H1 (cell line): ENCODE measurements around the gene CSNK1G3. TPM values are rescaled to one million over a fixed set of nuclear protein-coding genes. Genes with fewer than 3 reads are reported as not detected.

Experiments used
- CTCF ChIA-PET: fragments of 300-600 bp; sonication (Branson Sonifier 250); formaldehyde crosslinking; loops from one replicate; lab custom pipeline; 2021; ENCODE audit not compliant: partially characterized antibody; lab: Charles Lee
- POLR2A ChIA-PET: fragments of 300-600 bp; sonication (Branson Sonifier 250); formaldehyde crosslinking; loops from one replicate; lab custom pipeline; 2021; ENCODE audit warnings: inconsistent platforms; ENCODE audit not compliant: partially characterized antibody; lab: Charles Lee
- DNase-seq, 2 experiments: peaks; one replicate each; pipeline versions ENCODE4 v3.0.0 to v3.0.0-alpha.2; 2010 to 2022; ENCODE audit warnings: low spot score in 2 of 2, low read depth in 1 of 2, mixed read lengths in 1 of 2
- FAIRE-seq: peaks from 2 replicates; lab custom pipeline; 2011; peaks lifted over from hg19 to GRCh38; lab: Jason Lieb, UNC
- H2AFZ ChIP-seq: 2 replicates; pipeline ENCODE4 v1.8.1; 2012; ENCODE audit warnings: low read length, inconsistent platforms
- H2AK5ac ChIP-seq: 2 replicates; pipeline ENCODE4 v1.6.1; 2013; ENCODE audit warnings: low read depth, low read length
- H2BK120ac ChIP-seq: replicated peaks from 2 replicates; pipeline ENCODE3; 2013; ENCODE audit warnings: low read depth, low read length, inconsistent platforms
- H2BK12ac ChIP-seq: 2 replicates; pipeline ENCODE4 v1.6.1; 2013; ENCODE audit warnings: low read depth, low read length
- H2BK15ac ChIP-seq: 2 replicates; pipeline ENCODE4 v1.6.1; 2013; ENCODE audit warnings: low read length
- H2BK20ac ChIP-seq: 2 replicates; pipeline ENCODE4 v1.6.1; 2013; ENCODE audit warnings: low read length
- H2BK5ac ChIP-seq: 2 replicates; pipeline ENCODE4 v1.6.1; 2013; ENCODE audit warnings: low read depth, low read length
- H3K14ac ChIP-seq: 2 replicates; pipeline ENCODE4 v1.6.1; 2013; ENCODE audit warnings: inconsistent platforms; ENCODE audit not compliant: insufficient read length
- H3K18ac ChIP-seq: 2 replicates; pipeline ENCODE4 v1.6.1; 2013; ENCODE audit warnings: low read length; ENCODE audit errors: extremely low read depth
- H3K23ac ChIP-seq: 2 replicates; pipeline ENCODE4 v1.6.1; 2013; ENCODE audit warnings: inconsistent platforms; ENCODE audit not compliant: insufficient read length
- H3K23me2 ChIP-seq: 2 replicates; pipeline ENCODE4 v1.6.1; 2013; ENCODE audit warnings: low read depth, low read length
- H3K27ac ChIP-seq: 2 replicates; pipeline ENCODE4 v1.6.1; 2011; ENCODE audit warnings: low read depth, low read length, inconsistent platforms
- H3K27me3 ChIP-seq, 4 experiments: replicated peaks in 1 of 4; 1 replicate in 1 of 4; 2 replicates in 3 of 4; pipeline versions ENCODE4 v1.6.1 to v1.8.1; 2011 to 2013; ENCODE audit warnings: low read length in 3 of 4, mild to moderate bottlenecking in 3 of 4, inconsistent platforms in 2 of 4, mixed read lengths in 2 of 4, moderate library complexity in 1 of 4; ENCODE audit not compliant: control insufficient read depth in 3 of 4, insufficient read depth in 3 of 4; ENCODE audit errors: extremely low read depth in 1 of 4
- H3K36me3 ChIP-seq, 4 experiments: 2 replicates each; pipeline versions ENCODE4 v1.6.1 to v1.8.1; 2011 to 2013; ENCODE audit warnings: mild to moderate bottlenecking in 4 of 4, low read length in 3 of 4, moderate library complexity in 2 of 4, control low read depth in 1 of 4, inconsistent platforms in 1 of 4; ENCODE audit not compliant: insufficient read depth in 4 of 4, control insufficient read depth in 2 of 4
- H3K4ac ChIP-seq: replicated peaks from 2 replicates; pipeline ENCODE3; 2013; ENCODE audit warnings: low read length, low read depth, mixed read lengths, inconsistent platforms; ENCODE audit not compliant: insufficient read length
- H3K4me1 ChIP-seq, 4 experiments: replicated peaks in 1 of 4; 1 replicate in 1 of 4; 2 replicates in 3 of 4; pipeline versions ENCODE4 v1.6.1 to v1.8.1; 2011 to 2013; ENCODE audit warnings: low read length in 3 of 4, inconsistent platforms in 2 of 4, mixed read lengths in 1 of 4; ENCODE audit not compliant: insufficient read depth in 4 of 4, control insufficient read depth in 3 of 4
- H3K4me2 ChIP-seq, 2 experiments: 2 replicates each; pipeline versions ENCODE4 v1.6.1 to v1.8.1; 2011 to 2013; ENCODE audit warnings: low read depth in 2 of 2, low read length in 2 of 2, control low read depth in 1 of 2, inconsistent platforms in 1 of 2, mild to moderate bottlenecking in 1 of 2; ENCODE audit not compliant: insufficient read depth in 1 of 2
- H3K4me3 ChIP-seq, 4 experiments: fragments of 200-600, 300-600 bp in 1 of 4; sonication (generic), shearing (Covaris generic), sonication (Bioruptor Twin) in 1 of 4; 2 replicates each; pipeline versions ENCODE4 v1.5.1 to v1.8.1; 2011 to 2016; ENCODE audit warnings: low read length in 4 of 4, low read depth in 3 of 4, control low read depth in 2 of 4, inconsistent platforms in 2 of 4, mild to moderate bottlenecking in 2 of 4, mixed read lengths in 1 of 4, moderate library complexity in 1 of 4; ENCODE audit not compliant: insufficient read depth in 2 of 4; ENCODE audit errors: extremely low read depth in 1 of 4
- H3K56ac ChIP-seq: replicated peaks from 2 replicates; pipeline ENCODE3; 2013; ENCODE audit warnings: low read depth, mild to moderate bottlenecking, mixed read lengths, low read length, inconsistent platforms; ENCODE audit not compliant: insufficient read length
- H3K79me1 ChIP-seq: 2 replicates; pipeline ENCODE4 v1.6.1; 2013; ENCODE audit warnings: low read depth, low read length, control low read depth
- H3K79me2 ChIP-seq, 2 experiments: 2 replicates each; pipeline versions ENCODE4 v1.6.1 to v1.8.1; 2012 to 2013; ENCODE audit warnings: low read length in 2 of 2, mild to moderate bottlenecking in 2 of 2, inconsistent platforms in 1 of 2; ENCODE audit not compliant: insufficient read depth in 2 of 2, control insufficient read depth in 1 of 2
- H3K9ac ChIP-seq, 4 experiments: replicated peaks in 1 of 4; 1 replicate in 1 of 4; 2 replicates in 3 of 4; pipeline versions ENCODE4 v1.6.1 to v1.8.1; 2011 to 2013; ENCODE audit warnings: low read depth in 3 of 4, low read length in 3 of 4, control low read depth in 2 of 4, mild to moderate bottlenecking in 2 of 4, moderate library complexity in 2 of 4, inconsistent platforms in 1 of 4; ENCODE audit errors: extremely low read depth in 1 of 4
- H3K9me3 ChIP-seq, 2 experiments: 2 replicates each; pipeline versions ENCODE4 v1.6.1 to v1.8.1; 2012 to 2013; ENCODE audit warnings: mild to moderate bottlenecking in 2 of 2, moderate library complexity in 2 of 2, control low read depth in 1 of 2, inconsistent platforms in 1 of 2, low read depth in 1 of 2, low read length in 1 of 2, mixed read lengths in 1 of 2; ENCODE audit not compliant: insufficient read depth in 2 of 2
- H4K20me1 ChIP-seq, 2 experiments: replicated peaks in 1 of 2; 2 replicates each; pipeline versions ENCODE3 to v1.8.1; 2011 to 2013; ENCODE audit warnings: inconsistent platforms in 2 of 2, low read length in 2 of 2, mild to moderate bottlenecking in 1 of 2; ENCODE audit not compliant: insufficient read depth in 2 of 2, control insufficient read depth in 1 of 2
- H4K5ac ChIP-seq: 2 replicates; pipeline ENCODE4 v1.6.1; 2013; ENCODE audit warnings: low read length, low read depth, mixed read lengths, inconsistent platforms; ENCODE audit not compliant: insufficient read length
- H4K8ac ChIP-seq: 2 replicates; pipeline ENCODE4 v1.8.0; 2013; ENCODE audit warnings: mild to moderate bottlenecking, moderate library complexity, low read length, inconsistent platforms; ENCODE audit not compliant: insufficient read depth; ENCODE audit errors: extremely low read depth
- H4K91ac ChIP-seq: replicated peaks from 2 replicates; pipeline ENCODE3; 2013; ENCODE audit warnings: low read length, mixed read lengths, inconsistent platforms; ENCODE audit not compliant: insufficient read length
- CHD2 ChIP-seq: IDR thresholded peaks from 2 replicates; pipeline ENCODE4 v1.6.1; 2012; ENCODE audit warnings: low read length, improper control_type of control experiment
- EGR1 ChIP-seq: IDR thresholded peaks from 2 replicates; pipeline ENCODE4 v1.6.1; 2011; ENCODE audit warnings: low read depth, low read length, borderline replicate concordance
- MAFK ChIP-seq: IDR thresholded peaks from 2 replicates; pipeline ENCODE4 v1.6.1; 2012; ENCODE audit warnings: low read depth, mild to moderate bottlenecking, improper control_type of control experiment, low read length
- NANOG ChIP-seq: IDR thresholded peaks from 2 replicates; pipeline ENCODE4 v1.6.1; 2011; ENCODE audit warnings: low read length, low read depth, mild to moderate bottlenecking, inconsistent platforms; ENCODE audit not compliant: insufficient read depth, poor library complexity, severe bottlenecking
- POLR2A ChIP-seq, 2 experiments: IDR thresholded peaks; 1 replicate in 1 of 2; 2 replicates in 1 of 2; pipeline ENCODE4 v1.6.1; 2011; ENCODE audit warnings: low read depth in 2 of 2, low read length in 2 of 2, mild to moderate bottlenecking in 2 of 2; ENCODE audit errors: control extremely low read depth in 1 of 2
- RFX5 ChIP-seq: IDR thresholded peaks from 2 replicates; pipeline ENCODE4 v1.6.1; 2011; ENCODE audit warnings: low read depth, low read length, improper control_type of control experiment, borderline replicate concordance
- RXRA ChIP-seq: IDR thresholded peaks from 2 replicates; pipeline ENCODE4 v1.6.1; 2011; ENCODE audit warnings: low read depth, mild to moderate bottlenecking, low read length, moderate library complexity; ENCODE audit not compliant: insufficient read depth
- SUZ12 ChIP-seq: fragments of 200-600 bp; sonication (generic); IDR thresholded peaks from 2 replicates; pipeline ENCODE4 v1.6.1; 2012; ENCODE audit warnings: mild to moderate bottlenecking, inconsistent platforms, low read length, moderate library complexity, mixed read lengths
- TCF12 ChIP-seq: IDR thresholded peaks from 2 replicates; pipeline ENCODE4 v1.6.1; 2011; ENCODE audit warnings: low read depth, mild to moderate bottlenecking, low read length
- WGBS, 2 experiments: shearing (Covaris generic) in 1 of 2; methylation state at CpG; one replicate each; pipeline versions ENCODE4 v1.1.6 to v1.1.7; 2013 to 2015; ENCODE audit warnings: low lambda C conversion rate in 2 of 2, mixed read lengths in 2 of 2, inconsistent platforms in 1 of 2, low coverage in 1 of 2, missing lambda C conversion rate in 1 of 2; ENCODE audit not compliant: insufficient replicate concordance in 2 of 2, insufficient coverage in 1 of 2, insufficient read length in 1 of 2; ENCODE audit errors: extremely low coverage in 1 of 2, missing lambda C conversion rate in 1 of 2; 5-methylcytosine and 5-hydroxymethylcytosine counted together
- polyA plus RNA-seq, 7 experiments: library from polyadenylated mRNA; depleted of rRNA in 3 of 7; stranded (reverse) in 5 of 7; unstranded in 2 of 7; fragments of >200 nt in 5 of 7; fragments of 200-250 nt in 2 of 7; gene quantifications; 1 replicate in 5 of 7; 2 replicates in 1 of 7; 4 replicates in 1 of 7; pipeline versions ENCODE4 v1.2.1 to v1.2.3, GENCODE V29; 2011 to 2013; ENCODE audit warnings: missing spikeins in 2 of 7, mixed read lengths in 2 of 7
- total RNA-seq: library from RNA; stranded (reverse); fragmentation: NEBNext Ultra II Directional; extraction: Animal tissue kit (Norgen Biotek cat#: 25700); gene quantifications from 2 replicates; pipeline ENCODE4 v1.2.1, GENCODE V29; 2021
- TF ChIP-seq, protein P1 (sequence below): IDR thresholded peaks from 2 replicates; pipeline ENCODE4 v1.6.1; 2012; ENCODE audit warnings: inconsistent platforms

CSNK1G3 gene
- total and polyA plus RNA-seq, 2 of the 8 experiments (the other 6 are each of a cell fraction or from before 2014, with no cell fraction given): 10.6 to 58.9 TPM

DNA sequence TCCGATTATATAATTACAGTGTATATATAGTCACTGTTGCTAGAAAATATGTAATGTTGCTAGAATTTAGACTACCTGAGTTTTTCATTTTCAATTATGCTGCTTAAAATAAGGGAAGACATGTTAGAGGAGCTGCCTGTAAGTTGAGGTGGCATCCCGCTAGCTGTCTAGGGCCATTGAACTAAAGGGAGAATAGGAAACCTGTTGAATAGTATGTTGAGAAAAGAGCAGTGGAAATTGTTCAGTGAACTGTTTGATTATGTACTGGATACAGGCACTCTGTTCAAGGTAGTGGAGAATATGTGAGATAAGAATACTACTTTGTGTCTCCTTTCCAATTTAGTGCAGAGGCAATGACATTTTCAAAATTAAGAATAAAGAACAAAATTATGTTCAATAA lies 89.6 kb downstream of the CSNK1G3 start:
- Histone ChIP-seq H2BK20ac (no peak overlapping the region), H4K20me1 (no peaks in the 10 kb centered on the region), H3K23ac (no peak overlapping the region), H3K27ac (no peak overlapping the region), H3K27me3 (no peaks in the 10 kb centered on the region), H3K79me1 (no peaks in the 10 kb centered on the region), H3K79me2 (no peaks in the 10 kb centered on the region), H3K9ac (no peak overlapping the region), H3K4me3 (no peak overlapping the region), H3K9me3 (no peaks in the 10 kb centered on the region), H3K4me1 (no peaks in the 10 kb centered on the region), H2BK15ac (no peak overlapping the region), H3K36me3 (peaks cover 0 to 7% (median 0%) of the 10 kb centered on the region in 4 experiments; a peak in 2 of 8 replicates), H2BK5ac (no peak overlapping the region), H3K18ac (no peak overlapping the region), H3K23me2 (no peaks in the 10 kb centered on the region), H3K14ac (no peak overlapping the region), H2AFZ (no peak overlapping the region), H4K5ac (no peak overlapping the region), H4K8ac (no peak overlapping the region), H3K4me2 (no peak overlapping the region), H2BK120ac (no peak overlapping the region), H2AK5ac (no peak overlapping the region), H4K91ac (no peak overlapping the region), H3K4ac (no peak overlapping the region), H2BK12ac (no peak overlapping the region), H3K56ac (no peak overlapping the region)
- POLR2A ChIA-PET: no interaction called here
- CTCF ChIA-PET: interaction anchor here (0.7 kb wide), 1 partner anchor 234 kb away, joined by 3 read pairs; no protein-coding TSS in a partner anchor
- FAIRE-seq (no peak), DNase-seq (no peak)
- 90% methylated on average over 2 of the region's 2 CpGs; no CpG with 5 or more reads in 1 of the 2 experiments for WGBS, 2 experiments
- TF ChIP-seq MAFK: no peak
- no peak for TF ChIP-seq CHD2
- no peak for TF ChIP-seq POLR2A (IDR thresholded peaks at IDR 0.05; ENCODE audit: control extremely low read depth in 1 of 2, low read depth in 2 of 2, low read length in 2 of 2)
- TF ChIP-seq, protein P1, sequence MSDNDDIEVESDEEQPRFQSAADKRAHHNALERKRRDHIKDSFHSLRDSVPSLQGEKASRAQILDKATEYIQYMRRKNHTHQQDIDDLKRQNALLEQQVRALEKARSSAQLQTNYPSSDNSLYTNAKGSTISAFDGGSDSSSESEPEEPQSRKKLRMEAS: no peak
- no peak for TF ChIP-seq RFX5
- TF ChIP-seq TCF12: no peak
- TF ChIP-seq SUZ12: no peak
- TF ChIP-seq EGR1: no peak
- TF ChIP-seq RXRA: no peak
- TF ChIP-seq NANOG: no peak
